ENCODE measurements around the gene SUPT20H.

GRCh38 chr13:37072024-37072423 lies 12.5 kb upstream of the SUPT20H start:
- TF ChIP-seq CTCF (IDR thresholded peaks at IDR 0.05): no peak
- TF ChIP-seq POLR2A (IDR thresholded peaks at IDR 0.05): no peak

Data from prostate gland (tissue), 2 donors.